ENCODE data around the gene CDC25A.
"Not testable (repeated sequence)": the region's sequence is repeated elsewhere in the genome, so short reads cannot be mapped to it uniquely, and the experiment has no call there.

Gene CDC25A

DNA sequence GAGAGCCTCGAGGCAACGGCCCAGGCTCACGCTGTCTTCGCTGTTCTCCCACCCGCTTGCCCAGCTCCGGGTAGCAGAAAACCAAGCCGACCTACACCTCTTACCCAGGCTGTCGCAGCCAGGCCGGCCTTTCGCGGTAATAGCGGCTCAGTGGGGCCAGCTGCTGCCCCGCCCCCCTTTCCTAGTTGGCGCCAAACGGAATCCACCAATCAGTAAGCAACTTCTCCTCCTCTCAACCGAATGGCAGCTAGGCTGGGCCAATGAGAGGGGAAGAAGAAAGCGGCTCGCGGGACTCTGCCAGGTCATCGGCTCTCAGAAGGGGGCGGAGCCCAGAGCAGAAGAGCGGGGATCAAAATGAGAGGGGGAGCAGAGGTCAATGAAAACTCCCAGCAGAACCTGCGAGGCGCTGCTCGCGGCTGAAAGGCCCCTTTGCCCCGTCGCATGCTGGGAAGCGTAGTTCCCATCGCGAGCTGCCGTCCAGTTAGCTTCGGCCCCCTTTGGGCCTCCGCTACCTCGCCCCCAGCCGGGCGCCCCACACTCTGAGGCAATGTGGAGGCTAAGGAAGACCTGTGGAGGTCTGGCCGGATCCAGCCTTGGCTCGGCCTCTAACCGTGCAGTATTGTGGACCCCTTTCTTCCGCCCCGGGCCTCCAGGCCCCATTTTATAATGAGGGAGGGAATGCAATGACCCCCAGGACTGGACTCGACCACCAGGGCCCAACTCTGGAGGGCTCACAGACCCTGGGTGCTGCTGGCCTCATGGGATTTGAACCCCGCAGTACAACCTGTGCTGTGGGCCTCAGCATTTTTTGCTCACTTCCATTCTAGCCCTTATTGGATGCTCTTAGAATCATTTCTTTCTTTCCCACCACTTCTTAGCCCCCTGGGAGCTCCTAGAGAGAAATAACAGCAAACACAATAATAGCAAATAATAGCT, at the start of gene CDC25A:
CDC25A (minus strand) TSS at position 152 of the 936 bp plus-strand sequence. CDS start 470 bp downstream, outside the sequence.
- DNase-seq (ENCODE audit: low read depth) = peak; percentile 98

DNA sequence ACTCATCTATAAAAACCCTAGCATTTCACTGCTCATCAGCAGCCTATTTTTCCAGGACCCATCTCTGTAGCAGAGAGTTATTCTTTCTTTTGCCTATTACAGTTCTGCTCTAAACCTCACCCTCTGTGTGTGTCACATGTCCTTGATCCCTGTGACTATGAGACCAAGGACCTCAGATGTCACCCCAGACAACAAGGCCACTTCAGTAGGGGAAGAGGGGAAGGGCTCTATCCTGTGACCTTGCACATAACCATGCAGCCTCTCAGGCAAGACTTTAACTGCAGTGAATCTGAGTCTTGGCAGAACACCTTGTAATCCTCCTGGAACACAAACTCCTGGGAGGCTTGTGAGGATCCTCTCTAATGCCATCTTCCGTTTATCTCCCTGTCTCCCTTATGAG, 48.3 kb upstream of the CDC25A start:
- DNase-seq (ENCODE audit: low read depth) = no peak

DNA sequence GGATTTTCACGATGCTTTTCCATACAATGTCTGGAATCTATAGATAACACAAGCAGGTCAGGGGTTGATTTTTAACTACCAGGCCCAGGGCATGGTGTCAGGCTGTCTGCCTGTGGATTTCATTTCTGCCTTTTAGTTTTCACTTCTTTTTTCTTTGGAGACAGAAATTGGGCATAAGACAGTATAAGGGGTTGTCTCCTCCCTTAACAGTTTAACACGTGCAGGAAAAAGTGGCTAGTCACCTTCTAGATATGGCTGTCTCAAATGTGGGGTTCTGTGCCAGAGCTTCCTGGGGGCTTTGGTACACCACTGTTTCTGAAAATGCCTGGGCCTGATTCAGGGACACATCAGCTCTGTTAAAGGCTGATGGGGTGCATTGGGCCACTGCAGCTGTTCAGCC, 45.3 kb upstream of the CDC25A start:
- no peak for DNase-seq (ENCODE audit: low read depth)

DNA sequence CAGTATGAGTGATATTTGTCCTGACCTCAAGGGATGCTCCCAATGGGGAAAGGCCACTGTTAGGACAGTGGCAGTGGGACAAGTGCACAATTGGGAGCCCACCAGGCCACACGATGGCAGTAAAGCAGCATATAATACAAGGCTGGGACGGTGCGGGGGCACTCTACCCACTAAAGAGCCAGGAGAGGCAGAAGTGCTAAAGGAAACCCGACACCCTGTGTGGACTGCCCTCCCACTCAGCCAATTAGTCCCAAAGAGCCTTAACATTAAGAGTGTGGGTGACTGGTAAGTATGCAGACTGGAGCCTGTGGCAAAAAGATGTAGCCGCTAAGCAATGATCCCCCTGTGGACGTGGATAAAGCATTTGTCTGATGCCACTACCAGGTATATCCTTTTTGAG, 44.5 kb upstream of the CDC25A start:
- DNase-seq (ENCODE audit: low read depth) = peak; percentile 51

DNA sequence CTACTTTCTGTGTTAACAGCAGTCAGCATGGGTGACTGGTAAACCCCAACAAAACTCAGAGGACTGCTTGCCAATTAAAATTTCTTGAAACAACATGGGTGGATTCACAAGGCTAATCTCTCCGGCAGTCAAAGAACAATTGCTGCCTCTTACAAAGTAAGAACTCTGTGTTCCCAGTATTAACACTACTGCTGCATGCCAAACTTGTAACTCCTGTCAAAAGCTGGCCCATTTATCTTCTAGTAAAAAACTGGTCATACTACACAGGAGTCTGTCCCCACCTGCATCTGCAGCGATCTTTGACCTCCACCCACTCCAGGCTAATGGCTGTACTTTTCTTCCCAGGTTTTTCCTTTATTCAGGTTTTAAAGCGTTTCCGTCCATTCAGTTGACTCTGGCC, 44.0 kb upstream of the CDC25A start:
- DNase-seq (ENCODE audit: low read depth) = no peak

DNA sequence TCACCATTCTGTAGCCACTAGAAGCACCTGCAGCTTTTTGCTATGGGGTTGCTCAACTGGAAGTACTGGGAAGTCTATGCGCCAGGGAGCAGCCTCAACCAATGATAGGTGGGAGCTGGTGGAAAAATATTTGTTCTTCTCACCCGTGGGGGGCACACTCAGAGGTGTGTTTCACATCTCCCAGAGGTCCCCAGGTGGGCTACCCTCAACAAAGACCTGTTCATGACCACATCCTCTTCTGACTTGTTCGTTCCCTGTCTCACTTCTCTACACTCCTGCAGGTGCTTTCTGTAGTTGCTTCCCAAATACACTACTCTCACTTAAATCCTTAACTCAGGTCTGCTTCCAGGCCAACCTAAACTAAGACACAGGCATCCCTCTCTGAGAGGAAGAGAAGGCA, 38.7 kb upstream of the CDC25A start:
- DNase-seq (ENCODE audit: low read depth) = no peak

DNA sequence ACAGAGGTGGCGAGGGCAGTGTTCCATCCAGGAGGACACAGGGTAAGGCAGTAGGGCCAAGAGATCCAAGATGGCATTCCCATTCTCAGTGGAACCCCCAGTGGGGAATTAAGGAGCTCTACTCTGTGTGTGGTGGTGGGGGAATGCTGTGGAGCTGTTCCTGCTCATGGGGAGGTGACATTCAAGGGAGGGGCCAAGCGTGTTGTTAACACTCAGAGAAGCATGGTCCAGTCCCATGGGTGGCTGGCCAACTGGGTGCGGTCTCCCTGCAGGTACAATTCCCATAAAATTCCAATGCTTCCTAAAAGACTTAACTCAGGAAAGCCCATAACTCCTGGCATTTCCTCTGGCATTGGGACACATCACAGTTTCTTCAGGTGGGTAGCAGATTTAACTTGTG, 37.4 kb upstream of the CDC25A start:
- DNase-seq (ENCODE audit: low read depth) = no peak

DNA sequence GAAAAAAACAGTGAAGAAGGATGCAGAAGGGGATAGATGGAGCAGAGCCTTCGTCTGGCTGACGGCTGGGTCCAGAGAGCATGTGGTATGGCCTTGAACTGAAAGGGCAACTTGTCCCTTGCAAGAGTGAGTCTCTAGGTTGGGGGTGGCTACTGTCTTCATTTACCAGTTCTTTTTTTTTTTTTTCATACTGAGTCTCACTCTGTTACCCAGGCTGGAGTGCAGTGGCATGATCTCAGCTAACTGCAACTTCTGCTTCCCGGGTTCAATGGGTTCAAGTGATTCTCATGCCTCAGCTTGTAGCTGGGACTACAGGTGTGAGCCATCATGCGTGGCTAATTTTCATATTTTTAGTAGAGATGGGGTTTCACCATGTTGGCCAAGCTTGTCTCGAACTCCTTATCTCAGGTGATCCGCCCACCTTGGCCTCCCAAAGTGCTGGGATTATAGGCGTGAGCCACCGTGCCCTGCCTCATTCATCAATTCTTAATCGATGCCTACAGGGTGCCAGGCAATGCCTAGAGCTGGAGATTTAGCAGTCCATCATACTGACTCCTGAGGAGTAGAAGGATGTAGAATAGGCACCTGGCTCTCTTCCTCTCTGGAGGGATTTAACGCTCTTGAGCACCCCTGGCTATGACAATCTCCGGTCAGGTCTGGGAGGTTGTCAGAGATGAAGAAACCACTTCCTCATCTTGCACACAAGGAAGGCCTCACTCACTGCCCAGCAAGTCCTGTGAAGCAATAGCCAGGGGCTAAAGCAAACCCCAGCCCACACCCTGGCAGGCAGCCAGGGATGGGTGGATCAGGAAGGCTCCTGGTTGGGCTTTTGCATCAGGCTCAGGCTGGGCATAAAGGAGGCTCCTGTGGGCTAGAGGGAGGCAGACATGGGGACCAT, 34.6 kb upstream of the CDC25A start, which contains the start of gene CAMP:
CAMP (plus strand) TSS at position 880 of the 898 bp plus-strand sequence; CDS start at position 897, 17 bp downstream.
- peak; percentile 27 for DNase-seq (ENCODE audit: low read depth)

DNA sequence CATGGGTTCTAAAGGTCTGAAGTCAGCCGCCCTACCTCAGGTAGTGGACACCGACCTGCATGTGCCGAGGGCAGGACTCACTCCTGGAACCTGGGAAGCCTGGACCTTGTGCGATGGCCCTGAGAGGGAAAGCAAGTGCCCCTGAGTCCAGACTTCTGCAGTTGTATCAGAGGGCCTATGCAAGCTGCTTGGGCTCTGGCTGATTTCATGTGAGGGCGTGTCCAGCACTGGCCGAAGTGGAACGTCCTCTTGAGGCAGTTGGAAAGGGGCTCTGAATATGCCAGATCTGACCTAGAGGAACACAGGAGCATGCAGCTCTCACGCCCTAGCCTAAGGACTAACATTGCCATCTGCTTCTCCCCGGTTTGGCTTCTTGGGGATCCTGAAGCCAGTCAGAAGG, 32.5 kb upstream of the CDC25A start:
- no peak for DNase-seq (ENCODE audit: low read depth)

DNA sequence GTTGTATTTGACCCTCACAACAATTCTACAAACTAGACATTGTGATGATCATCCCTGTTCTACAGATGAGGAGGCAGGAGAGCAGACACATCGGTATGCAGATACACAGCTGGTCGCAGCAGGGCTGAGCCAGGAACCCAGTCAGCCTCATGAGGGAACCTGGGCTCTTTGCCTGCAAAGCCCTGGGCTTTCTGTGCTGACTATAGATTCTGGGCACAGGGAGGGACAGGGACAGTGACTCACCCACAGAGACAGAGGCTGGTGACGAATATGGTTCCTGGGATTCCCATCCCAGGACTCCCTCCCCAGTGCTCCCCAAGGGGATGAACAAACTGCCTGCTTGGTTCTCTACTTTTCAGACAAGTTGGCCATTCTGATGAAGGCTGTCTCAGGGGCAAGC, 31.3 kb upstream of the CDC25A start:
- no peak for DNase-seq (ENCODE audit: low read depth)

DNA sequence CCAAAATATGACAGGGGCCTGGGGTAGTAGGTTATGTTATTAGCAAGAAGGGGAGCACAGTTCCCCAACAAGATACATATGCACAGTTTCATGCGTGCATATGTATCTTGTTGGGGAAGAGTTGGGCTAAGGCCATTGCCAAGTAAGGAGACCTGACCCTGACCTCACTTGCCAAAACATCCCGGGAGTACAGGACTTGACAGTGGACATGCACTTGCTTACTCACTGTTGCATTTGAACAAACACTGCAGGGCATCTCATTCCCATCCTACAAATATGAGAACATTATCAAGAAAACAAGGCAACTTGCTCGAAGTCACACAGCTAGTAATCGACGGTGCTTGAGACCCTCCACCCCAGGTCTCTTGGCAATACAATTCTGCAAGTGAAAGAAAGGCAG, 30.3 kb upstream of the CDC25A start:
- DNase-seq (ENCODE audit: low read depth) = no peak

DNA sequence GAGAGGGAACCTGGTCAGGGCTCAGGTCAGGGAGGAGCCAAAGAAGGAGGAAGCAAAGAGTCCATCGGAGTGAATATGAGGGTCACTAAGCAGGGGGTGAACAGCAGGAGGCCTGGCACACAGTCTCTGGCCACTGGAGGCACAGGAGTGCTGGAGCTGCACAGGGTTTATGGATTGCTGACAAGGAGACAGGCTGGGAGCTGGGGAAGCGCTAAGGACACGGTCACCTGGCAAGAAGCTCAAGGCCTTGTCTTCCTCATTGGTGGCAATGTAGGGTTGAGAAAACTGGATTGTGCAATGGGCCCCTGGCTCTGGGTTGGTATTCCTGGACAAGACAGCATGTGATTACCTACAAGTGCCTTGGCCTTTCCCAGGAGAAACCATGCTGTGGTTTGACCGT, 29.2 kb upstream of the CDC25A start:
- DNase-seq (ENCODE audit: low read depth) = no peak

DNA sequence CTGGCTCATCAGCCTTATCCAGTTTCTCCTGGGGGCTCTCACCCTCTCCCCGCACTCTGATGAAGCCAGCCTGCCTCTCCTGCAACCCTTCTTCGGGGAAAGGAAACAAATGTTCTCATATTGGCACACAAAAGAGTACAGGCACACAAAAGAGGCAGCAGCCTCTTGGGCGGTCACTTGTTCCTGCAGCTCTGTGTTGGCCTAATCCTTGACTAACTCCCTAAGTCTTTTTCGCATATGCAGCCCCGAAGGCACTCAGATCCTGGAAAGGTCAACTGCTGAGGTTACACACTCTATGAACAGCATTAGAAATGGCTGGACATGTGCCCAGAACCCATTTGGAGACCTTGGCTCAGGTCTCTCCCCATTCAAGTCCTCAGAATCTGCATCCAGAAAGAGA, 27.7 kb upstream of the CDC25A start:
- no peak for DNase-seq (ENCODE audit: low read depth)

DNA sequence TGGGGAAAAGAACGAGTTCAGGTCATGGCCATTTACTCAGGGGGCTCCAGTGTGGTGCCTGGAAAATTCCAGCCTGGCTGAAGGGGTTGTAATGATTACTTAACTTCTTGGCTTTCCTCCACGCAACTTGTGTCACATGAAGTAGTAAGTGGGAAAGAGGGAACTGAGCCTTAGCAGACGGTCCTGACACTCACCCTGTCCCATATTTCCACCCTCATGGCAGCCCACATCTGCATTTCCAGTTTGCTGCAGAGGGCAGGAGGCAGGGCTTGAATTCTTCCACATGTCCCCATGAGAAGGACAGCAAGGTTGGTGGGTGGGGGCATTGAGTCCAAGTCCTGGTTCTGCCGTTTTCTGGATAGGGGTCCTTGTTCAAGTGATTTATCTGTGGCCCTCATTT, 27.2 kb upstream of the CDC25A start:
- DNase-seq (ENCODE audit: low read depth) = peak; percentile 21

DNA sequence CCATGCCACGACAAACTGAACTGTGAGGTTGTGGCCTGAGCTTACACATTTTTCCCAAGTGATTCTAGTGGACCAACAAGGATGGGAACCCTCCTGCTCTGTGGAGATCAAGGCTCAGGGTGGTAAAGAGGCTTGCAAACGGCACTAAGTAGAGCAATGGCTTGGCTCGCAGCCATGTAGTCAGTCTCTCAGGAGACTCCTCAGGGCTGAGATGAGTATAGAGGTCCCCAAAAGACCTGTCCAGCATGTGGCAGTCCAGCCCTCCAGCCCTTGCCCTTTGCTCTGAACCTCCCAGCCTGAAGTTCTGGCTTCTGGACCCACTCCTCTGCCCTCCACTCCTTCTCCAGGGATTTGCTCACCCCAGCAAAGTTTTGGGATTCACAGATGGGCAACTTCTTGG, 26.8 kb upstream of the CDC25A start:
- no peak for DNase-seq (ENCODE audit: low read depth)

DNA sequence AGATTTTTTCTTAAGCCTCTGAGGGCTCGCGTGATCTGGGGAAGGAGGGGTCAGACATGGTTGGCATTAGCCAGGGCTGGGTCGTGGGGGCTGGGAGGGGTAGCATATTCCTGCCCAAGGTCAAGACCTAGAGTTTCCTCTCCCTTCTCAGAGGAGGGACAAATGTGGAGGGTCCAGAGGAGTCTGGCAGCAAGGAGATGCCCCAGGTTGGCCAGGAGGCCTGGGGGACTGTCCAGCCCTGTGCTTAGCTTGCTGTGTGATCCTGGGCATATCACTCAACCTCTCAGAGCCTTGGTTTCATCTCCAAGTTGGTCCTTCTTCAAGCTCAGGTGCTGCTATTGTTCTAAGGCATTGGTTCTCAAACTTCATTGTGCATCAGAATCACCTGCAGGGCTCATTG, 26.0 kb upstream of the CDC25A start:
- DNase-seq (ENCODE audit: low read depth) = no peak

DNA sequence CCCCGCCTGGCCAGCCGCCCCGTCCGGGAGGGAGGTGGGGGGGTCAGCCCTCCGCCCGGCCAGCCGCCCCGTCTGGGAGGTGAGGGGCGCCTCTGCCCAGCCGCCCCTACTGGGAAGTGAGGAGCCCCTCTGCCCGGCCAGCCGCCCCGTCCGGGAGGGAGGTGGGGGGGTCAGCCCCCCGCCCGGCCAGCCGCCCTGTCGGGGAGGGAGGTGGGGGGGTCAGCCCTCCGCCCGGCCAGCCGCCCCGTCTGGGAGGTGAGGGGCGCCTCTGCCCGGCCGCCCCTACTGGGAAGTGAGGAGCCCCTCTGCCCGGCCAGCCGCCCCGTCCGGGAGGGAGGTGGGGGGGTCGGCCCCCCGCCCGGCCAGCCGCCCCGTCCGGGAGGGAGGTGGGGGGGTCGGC, 23.6 kb upstream of the CDC25A start:
- DNase-seq (ENCODE audit: low read depth) = not testable (repeated sequence)

DNA sequence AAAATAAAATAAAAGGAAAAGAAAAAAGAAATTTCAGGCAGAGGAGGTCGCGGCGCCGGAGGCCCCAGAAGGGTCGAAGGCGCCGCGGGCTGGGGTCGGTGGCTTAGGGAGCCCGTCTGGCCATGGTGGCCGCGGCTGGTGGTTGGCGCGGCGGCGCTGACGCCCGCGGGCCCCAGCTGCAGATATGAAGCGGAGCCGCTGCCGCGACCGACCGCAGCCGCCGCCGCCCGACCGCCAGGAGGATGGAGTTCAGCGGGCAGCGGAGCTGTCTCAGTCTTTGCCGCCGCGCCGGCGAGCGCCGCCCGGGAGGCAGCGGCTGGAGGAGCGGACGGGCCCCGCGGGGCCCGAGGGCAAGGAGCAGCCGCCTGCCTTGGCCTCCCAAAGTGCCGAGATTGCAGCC, 22.3 kb upstream of the CDC25A start:
- not testable (repeated sequence) for DNase-seq (ENCODE audit: low read depth)

DNA sequence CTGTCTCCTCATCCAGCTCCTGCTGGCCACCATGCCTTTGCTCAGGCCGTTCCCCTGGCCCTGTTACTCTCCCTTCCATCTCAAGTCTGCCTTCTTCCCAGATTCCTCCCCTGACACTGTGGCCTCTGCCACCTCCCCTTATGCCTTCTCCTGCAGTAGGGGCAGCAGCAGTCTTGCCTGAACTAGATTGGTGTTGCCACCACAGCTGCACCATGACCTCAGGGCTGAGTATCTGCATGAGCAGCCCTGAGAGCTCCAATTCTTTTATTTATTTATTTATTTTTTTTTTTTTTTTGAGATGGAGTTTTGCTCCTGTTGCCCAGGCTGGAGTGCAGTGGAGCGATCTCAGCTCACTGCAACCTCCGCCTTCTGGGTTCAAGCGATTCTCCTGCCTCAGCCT, 21.2 kb upstream of the CDC25A start:
- DNase-seq (ENCODE audit: low read depth) = no peak

DNA sequence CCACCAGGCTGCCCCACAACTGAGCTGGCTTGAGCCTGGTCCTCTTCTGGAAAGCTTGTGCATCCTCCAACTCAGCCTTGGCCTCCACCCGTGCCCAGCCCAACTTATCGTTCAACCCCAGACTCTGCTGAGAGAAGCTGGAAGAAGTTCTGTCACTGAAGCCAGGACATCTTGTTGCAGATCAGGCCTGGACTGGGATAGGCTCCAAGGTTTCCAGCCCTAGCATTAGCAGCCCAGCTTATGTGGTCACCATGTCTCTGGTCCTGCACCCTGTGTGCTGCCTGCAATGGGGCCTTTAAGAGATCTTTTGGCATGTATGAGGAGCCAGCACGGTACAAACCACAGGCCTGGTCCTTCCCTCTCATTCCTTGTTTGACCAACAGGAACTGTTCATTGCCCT, 19.9 kb upstream of the CDC25A start:
- no peak for DNase-seq (ENCODE audit: low read depth)

DNA sequence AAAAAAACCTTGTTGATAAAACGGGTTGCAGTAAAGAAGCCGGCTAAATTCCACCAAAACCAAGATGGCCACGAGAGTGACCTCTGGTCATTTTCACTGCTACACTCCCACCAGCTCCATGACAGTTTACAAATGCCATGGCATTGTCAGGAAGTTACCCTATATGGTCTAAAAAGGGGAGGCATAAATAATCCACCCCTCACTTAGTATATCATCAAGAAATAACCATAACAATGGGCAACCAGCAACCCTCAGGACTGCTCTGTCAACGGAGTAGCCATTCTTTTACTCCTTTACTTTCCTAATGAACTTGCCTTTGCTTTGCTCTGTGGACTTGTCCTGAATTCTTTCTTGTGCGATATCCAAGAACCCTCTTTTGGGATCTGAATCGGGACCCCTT, 14.4 kb upstream of the CDC25A start:
- no peak for DNase-seq (ENCODE audit: low read depth)

DNA sequence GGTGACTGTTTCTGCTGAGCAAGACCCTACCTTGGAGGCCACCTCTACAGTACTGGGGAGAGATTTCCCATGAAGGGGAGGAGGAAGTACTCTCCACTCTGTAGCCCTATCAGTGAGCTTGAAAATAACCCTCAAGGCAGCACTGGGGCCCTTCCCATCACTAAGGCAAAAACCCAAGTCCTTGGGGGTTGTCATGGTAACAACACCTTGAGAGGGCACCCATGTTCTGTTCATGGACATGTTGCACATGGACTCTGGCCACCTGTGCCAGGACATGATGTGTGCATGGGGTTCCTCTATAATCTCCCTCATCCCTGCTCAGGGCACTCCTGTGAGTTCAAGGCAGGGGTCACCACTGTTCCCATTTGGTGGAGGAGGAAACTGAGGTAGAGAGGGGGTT, 10.9 kb upstream of the CDC25A start:
- DNase-seq (ENCODE audit: low read depth) = no peak

DNA sequence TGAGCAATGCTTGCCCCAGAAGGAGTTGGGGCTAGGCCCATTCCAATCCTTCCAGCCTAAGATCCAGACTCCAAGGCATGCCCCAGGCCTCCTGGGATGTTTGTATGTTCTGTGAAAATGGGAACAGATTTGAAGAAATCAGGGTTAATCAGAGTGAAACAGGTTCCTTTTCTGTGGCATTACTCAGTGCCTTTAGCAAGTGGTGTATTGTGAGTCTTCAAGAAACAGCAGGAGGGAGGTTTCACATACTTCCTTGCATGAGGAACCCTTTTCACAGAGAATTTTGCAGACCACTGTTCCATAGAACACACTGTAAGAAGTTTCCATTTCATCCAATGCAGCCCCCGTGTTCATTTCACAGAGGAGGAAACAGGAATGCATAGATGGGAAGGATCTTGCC, 8.4 kb upstream of the CDC25A start:
- DNase-seq (ENCODE audit: low read depth) = no peak
